ENCODE measurements around the gene ADAM22.

DNA sequence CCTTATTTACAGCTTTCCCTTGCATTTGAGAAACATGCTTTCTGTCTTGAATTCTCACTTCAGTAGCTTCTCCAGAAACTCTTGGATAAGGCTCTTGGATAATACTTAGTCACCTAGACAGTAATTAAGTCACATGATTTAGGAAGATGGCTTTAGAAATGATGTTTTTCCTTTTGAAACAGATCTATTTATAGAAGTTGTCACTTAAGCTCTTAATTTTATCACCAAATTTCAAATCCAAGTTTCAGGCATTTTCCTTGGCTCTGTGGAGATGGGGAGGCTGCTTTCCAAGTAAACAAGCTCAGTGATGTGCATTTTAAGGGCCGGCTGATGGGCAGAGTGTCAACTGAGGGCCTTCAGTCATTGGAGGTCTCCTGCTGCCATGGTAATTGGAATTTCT lies 155.5 kb downstream of the ADAM22 start:
- TF ChIP-seq, protein P1, sequence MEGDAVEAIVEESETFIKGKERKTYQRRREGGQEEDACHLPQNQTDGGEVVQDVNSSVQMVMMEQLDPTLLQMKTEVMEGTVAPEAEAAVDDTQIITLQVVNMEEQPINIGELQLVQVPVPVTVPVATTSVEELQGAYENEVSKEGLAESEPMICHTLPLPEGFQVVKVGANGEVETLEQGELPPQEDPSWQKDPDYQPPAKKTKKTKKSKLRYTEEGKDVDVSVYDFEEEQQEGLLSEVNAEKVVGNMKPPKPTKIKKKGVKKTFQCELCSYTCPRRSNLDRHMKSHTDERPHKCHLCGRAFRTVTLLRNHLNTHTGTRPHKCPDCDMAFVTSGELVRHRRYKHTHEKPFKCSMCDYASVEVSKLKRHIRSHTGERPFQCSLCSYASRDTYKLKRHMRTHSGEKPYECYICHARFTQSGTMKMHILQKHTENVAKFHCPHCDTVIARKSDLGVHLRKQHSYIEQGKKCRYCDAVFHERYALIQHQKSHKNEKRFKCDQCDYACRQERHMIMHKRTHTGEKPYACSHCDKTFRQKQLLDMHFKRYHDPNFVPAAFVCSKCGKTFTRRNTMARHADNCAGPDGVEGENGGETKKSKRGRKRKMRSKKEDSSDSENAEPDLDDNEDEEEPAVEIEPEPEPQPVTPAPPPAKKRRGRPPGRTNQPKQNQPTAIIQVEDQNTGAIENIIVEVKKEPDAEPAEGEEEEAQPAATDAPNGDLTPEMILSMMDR (conservative IDR thresholded peaks at IDR 0.05; ENCODE audit: low read depth, low read length), result no peak
- no peak for TF ChIP-seq EZH2 (IDR thresholded peaks at IDR 0.05; ENCODE audit: borderline replicate concordance, low read depth, low read length, poor library complexity, severe bottlenecking)

Measured in A673 (cell line).